GM20000 (cell line): ENCODE measurements around the gene CLDND2.

Experiments
- DNase-seq: peaks from one replicate; pipeline ENCODE4 v3.0.0; 2012; ENCODE audit warnings: low spot score
- TF ChIP-seq, protein P1 (sequence below): IDR thresholded peaks from 2 replicates; pipeline ENCODE4 v1.5.1; 2012; ENCODE audit warnings: mild to moderate bottlenecking, control low read depth; ENCODE audit errors: extremely low read depth, missing control alignments

The CLDND2 gene

DNA sequence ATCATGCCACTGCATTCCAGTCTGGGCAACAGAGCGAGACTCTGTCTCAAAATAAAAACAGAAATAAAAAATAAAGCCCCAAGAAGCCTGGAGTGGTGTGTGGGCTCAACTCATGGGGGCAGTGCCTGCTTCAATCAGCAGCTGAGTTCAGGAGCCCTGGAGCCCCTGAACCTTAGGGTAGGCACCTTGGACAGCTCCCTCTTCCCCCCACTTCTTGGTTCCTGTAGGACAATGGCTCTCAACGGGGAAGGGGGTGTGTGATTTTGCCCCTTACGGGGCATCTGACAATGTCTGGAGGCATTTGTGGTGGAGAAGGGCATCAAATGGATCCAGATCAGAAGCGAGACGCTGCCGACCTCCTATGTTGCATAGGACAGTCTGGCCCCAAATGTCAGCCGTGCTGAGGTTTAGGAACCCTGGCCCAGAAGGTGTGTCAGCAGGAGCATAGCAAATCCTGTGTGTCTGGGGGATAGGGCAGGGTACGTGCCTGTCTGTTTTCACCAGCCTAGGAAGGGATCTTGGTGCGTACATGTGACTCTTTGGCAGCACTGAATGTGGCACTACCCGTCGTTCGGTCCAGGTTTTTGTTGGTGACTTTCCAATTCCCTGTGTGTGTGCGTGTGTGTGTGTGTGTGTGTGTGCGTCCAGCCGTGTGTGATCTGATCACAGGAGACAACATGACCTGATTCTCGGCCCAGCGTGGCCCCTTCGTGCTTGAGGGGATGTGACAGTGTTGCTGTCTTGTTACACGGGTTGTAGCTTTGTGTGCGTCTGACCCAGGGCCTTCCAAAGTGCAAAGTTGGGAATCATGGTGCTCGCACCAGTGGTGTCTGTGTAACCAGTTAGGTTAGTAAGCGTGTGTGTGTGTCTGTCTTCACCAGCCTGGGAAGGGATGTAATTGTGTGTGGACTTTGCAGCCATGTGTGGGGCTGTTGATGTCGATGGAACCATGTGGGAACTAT is 49.8 kb downstream of the CLDND2 start:
- TF ChIP-seq, protein P1, sequence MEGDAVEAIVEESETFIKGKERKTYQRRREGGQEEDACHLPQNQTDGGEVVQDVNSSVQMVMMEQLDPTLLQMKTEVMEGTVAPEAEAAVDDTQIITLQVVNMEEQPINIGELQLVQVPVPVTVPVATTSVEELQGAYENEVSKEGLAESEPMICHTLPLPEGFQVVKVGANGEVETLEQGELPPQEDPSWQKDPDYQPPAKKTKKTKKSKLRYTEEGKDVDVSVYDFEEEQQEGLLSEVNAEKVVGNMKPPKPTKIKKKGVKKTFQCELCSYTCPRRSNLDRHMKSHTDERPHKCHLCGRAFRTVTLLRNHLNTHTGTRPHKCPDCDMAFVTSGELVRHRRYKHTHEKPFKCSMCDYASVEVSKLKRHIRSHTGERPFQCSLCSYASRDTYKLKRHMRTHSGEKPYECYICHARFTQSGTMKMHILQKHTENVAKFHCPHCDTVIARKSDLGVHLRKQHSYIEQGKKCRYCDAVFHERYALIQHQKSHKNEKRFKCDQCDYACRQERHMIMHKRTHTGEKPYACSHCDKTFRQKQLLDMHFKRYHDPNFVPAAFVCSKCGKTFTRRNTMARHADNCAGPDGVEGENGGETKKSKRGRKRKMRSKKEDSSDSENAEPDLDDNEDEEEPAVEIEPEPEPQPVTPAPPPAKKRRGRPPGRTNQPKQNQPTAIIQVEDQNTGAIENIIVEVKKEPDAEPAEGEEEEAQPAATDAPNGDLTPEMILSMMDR, result no peak
- no peak for DNase-seq

DNA sequence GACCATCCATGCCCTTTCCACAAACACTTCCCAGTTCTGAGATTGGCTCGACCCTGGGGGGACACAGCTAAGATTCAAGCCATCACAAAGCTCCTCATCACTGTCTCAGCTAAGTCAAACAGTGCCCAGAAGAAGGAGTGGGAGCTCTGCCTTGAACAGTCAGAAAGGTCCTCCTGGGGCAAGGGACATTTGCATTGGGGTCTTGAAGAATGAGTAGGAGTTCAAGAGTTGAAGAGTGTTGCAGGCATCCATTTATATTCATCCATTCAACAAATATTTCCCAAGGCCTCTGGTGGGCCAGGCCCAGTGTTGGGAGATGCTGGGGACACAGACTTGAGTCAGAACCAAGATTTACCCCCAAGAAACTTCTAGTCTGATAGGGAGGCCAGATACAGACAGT is 50.8 kb downstream of the CLDND2 start:
- no peak for DNase-seq
- TF ChIP-seq, protein P1, result no peak

DNA sequence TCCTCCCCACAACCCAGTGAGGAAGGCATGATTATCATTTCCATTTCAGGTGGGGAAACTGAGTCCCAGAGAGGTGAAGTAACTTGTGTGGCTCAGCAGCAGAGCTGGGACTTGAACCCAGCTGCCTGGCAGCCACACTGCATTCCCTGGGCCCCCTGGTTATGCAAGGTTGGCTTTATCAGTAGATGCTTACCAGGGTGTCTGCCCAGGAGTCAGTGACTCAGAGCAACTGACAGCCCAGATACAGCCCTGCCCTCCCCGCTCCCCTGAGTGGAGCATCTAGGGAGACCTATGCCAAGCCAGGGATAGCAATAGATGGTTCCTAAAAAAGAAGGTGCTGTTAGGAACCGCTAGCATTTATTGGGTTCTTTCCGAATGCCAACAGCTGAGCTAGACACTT is 51.4 kb downstream of the CLDND2 start:
- TF ChIP-seq, protein P1, result no peak
- DNase-seq, result no peak
